Stromal cell of bone marrow (primary cell): ENCODE results near the gene ELP4.
"Not testable (repeated sequence)": the region's sequence is repeated elsewhere in the genome, so short reads cannot be mapped to it uniquely, and the experiment has no call there.

Experiments used
- DNase-seq: peaks from one replicate; pipeline ENCODE4 v3.0.0-alpha.2; 2012; ENCODE audit warnings: low read depth

ELP4 gene

DNA sequence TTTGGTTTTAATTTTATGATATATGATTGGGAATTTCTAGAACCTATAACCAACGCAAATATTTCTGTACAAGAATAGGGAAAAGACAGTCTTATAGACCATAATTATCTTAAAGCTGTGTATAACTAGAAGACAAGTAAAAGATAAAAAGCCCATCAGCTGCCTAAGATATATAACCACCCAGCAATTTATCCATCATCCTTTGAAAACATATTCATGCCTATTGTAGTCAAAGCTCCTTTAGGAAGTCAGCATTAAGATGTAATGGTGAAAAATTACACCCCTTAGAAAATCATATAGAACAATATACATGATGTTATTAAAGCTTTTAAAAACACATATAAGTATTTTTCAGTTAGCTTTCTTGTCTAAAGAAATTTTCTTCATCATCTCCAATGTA is 46.4 kb downstream of the ELP4 start:
- DNase-seq = no peak

DNA sequence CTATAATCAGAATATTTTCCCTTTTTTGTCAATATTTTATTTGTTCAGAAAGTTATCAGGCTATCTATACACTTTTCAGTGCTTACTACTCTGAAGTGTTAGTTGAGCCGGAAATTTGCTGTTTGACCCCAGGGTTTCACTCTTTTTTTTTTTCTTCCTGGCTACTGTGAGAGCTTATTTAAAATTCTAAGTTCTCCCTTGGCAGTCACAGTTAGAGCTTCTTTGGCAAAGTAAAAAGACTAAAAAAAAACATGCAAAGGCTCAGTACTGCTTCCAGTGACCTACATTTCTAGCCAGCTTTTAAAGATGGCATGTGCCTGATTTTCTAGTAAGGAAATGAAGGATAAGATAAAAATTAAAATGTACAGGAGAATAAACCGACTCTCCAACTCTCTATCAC is 48.4 kb downstream of the ELP4 start:
- peak; percentile 1 for DNase-seq

DNA sequence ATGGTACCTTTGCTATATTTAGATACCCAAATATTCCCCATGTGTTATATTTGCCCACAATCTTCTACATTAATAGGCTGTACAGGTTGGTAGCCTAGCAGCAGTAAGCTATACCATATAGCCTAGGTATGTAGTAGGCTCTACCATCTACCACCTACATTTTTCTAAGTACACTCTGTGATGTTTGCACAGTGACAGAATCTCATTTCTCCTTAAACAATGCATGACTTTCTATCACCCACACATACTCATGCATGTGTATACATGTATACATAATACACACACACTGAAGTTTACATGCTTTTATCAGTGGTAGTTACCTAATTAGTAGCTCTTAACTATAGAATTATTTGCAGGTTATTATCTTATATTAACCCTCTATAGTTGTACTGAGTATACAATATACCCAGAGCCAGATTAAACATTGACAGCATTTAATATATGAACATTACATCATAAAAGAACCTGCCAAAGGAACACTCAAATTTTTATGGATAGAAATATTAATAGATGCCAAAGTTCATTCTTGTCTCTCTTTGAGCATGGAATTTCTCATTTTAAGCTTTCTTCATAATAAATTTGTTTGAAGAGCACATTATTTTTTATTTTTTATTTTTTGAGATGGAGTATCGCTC is 51.4 kb downstream of the ELP4 start:
- DNase-seq = no peak

DNA sequence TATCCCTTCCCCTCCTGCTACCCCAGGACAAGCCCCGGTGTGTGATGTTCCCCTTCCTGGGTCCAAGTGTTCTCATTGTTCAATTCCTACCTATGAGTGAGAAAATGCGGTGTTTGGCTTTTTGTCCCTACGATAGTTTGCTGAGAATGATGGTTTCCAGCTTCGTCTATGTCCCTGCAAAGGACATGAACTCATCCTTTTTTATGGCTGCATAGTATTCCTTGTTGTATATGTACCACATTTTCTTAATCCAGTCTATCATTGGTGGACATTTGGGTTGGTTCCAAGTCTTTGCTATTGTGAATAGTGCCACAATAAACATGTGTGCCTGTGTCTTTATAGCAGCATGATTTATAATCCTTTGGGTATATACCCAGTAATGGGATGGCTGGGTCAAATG is 55.0 kb downstream of the ELP4 start:
- not testable (repeated sequence) for DNase-seq

DNA sequence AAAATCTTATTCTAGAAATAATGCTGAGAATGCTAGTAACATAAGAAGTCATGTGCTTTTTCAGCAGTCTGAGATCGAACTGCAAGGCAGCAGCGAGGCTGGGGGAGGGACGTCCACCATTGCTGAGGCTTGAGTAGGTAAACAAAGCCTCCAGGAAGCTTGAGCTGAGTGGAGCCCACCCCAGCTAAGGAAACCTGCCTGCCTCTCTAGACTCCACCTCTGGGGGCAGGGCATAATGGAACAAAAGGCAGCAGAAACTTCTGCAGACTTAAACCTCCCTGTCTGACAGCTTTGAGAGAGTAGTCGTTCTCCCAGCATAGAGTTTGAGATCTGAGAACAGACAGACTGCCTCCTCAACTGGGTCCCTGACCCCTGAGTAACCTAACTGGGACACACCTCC is 64.6 kb downstream of the ELP4 start:
- DNase-seq = not testable (repeated sequence)

DNA sequence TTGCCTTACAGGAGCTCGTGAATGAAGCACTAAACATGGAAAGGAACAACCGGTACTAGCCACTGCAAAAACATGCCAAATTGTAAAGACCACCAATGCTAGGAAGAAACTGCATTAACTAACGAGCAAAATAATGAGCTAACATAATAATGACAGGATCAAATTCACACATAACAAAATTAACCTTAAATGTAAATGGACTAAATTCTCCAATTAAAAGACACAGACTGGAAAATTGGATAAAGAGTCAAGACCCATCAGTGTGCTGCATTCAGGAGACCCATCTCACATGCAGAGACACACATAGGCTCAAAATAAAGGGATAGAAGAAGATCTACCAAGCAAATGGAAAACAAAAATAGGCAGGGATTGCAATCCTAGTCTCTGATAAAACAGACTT is 66.2 kb downstream of the ELP4 start:
- DNase-seq = not testable (repeated sequence)

DNA sequence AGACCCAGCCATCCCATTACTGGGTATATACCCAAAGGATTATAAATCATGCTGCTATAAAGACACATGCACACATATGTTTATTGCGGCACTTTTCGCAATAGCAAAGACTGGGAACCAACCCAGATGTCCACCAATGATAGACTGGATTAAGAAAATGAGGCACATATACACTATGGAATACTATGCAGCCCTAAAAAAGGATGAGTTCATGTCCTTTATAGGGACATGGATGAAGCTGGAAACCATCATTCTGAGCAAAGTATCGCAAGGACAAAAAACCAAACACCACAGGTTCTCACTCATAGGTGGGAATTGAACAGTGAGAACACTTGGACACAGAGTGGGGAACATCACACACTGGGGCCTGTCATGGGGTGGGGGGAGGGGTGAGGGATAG is 69.8 kb downstream of the ELP4 start:
- DNase-seq = not testable (repeated sequence)

DNA sequence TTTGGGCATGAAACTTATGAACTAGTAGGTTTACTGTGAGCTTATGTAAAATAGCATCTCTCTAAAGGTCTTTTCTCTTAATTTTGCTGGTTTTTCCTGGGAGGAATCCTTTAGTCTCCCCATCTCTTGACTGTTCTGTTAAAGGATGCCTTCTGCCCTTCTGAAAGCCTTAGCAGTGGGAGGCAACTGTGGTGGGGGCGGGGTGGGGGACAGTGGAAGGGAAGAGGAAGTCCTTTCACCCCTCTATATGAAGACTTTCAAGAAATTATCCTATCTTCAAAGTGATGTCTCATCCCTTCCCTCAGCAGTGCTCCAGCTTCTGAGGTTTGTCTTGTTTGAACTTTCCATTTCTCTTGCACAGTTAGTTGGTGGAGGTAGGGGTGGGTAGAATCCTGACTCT is 73.1 kb downstream of the ELP4 start:
- no peak for DNase-seq

DNA sequence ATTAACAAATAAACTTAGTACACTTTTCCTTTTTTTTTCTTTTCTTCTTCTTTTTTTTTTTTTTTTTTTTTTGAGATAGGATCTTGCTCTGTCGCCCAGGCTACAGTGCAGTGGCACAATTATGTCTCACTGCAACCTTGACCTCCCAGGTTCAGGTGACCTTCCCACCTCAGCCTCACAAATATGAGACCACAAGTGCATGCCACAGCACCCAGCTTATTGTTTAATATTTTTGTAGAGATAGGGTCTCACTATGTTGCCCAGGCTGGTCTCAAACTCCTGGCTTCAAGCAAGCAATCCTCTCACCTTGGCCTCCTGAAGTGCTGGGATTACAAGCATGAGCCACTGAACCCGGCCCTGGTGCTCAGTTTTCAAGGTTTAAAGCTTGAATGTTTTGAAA is 88.9 kb downstream of the ELP4 start:
- DNase-seq = no peak

DNA sequence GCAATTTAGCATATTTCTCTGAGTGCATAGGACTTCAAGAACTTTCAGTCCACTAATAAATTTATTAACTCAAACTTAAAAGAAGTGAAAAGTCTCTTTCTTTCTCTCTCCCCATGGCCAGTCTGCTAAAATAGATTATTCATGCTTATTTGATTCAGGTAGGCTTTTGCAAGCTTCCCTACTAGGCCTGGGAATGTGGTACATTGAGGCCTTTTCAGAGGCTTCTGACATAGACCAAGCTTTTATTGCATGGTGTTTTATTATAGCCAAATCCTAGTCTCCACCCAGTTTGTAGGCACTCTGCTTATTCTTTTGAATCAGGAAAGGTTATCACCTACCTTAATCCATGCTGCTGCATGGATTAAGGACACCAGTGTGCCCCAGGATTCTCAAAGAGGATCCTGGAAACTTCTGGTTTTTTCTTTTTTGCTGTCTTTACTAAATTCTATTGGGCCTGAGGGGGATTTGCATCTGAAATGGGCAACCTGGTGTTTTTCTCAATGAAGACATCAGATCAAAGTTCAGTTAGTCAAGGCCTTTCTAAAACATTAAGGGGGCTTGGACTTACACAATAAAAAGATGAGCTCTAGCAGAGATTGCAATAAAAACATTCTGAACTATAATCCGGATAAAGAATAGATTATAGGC is 92.2 kb downstream of the ELP4 start:
- no peak for DNase-seq

DNA sequence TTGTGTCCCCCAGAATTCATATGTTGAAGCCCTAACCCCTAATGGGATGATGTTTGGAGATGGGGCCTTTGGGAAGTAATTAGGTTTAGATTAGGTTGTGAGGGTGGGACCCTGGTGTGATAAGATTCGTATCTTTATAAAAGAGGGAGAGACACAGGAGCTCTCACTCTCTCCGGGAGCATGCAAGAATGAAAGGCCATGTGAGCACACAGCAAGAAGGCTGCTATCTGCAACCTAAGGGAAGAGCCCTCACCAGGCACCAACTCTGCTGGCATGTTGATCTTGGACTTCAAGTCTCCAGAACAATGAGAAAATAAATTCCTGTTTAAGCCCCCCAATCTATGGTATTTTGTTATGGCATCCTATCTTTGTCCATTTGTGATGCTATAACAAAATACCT is 97.3 kb downstream of the ELP4 start:
- DNase-seq = no peak

DNA sequence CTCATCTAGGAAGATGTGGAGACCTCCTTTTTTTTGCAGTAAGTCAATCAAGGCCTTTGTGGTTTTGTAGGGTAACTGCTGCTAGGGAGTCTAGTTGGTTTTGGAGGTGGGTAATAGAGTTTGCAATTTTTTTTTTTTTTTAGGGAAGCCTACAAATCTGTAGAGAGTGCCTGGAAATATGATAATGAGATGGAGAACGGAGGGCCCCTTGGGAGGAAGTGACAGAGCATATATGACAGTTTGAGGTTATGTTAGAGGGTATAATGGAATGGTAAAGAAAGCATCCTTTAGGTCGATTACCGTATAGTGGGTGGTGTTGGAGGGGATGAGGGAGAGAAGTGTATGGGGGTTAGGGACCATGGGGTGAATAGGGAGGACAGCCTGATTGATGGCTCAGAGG is 98.3 kb downstream of the ELP4 start:
- DNase-seq = no peak

DNA sequence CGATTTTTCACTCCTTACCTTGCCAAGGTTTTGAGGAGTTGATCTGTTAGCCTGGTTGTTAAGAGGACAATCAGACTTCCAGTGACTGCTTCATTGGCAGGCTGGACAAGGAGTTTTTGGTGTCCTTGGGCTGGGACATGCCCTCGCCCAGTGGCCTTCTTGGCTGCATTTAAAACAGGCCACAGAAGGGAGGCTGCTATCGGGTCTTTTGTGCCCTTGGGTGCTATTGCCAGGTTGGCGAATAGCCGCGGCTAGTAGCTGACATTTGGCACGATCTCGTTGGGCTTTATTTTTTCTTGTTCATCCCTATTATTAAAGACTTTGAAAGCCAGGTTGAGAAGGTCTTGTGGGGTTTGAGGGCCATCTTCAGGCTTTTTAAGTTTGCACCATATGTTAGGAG is 99.4 kb downstream of the ELP4 start:
- no peak for DNase-seq

DNA sequence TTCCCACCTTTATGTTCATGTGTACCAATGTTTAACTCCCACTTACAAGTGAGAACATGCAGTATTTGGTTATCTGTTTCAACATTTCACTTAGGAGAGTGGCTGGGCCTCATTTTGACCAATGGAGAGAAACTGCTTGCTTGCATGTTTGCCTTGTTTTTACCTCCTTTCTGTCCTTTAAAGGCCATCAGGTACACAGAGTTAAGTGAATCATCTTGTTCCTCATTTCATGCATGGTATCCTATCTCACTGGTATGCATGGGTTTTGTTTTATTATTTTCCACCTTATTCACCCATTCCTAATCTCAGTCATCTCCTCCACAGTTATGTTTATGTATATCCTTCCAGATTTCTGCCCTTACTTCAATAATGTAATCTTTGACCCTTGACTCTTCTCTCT is 101.0 kb downstream of the ELP4 start:
- DNase-seq = no peak

DNA sequence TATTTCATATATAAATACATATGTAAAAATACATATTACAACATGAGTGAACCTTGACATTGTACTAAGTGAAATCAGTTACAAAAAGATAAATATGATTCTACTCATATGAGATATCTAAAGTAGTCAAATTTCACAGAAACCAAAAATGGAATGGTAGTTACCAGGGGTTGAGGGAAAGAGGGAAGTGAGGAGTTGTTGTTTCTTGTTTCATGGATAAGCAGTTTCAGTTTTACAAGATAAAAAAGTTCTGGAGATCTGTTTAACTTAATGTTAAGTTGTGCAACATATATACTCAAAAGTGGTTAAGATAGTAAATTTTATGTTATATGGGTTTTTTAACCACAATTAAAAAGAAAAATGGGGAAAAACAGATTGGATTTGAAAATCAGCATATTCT is 107.7 kb downstream of the ELP4 start:
- no peak for DNase-seq

DNA sequence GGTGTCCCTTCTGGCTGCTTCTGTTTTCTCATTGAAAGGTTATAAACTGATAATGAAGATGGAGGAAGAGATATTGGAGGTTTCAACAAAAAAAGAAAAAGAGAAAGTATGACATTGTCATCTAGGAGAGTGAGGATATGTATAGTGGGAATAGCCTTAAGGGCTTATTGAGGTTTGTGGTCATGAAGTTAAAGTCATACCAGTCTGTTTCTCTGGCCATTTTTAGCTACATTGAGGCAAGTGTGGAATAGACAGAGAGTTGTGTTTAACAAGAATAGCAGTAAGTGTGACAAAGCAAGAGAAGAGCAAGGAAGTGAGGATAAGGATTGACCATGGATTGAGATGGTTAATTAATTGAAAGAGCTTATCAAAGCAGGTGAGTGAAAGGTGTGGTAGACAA is 110.4 kb downstream of the ELP4 start:
- DNase-seq = no peak

DNA sequence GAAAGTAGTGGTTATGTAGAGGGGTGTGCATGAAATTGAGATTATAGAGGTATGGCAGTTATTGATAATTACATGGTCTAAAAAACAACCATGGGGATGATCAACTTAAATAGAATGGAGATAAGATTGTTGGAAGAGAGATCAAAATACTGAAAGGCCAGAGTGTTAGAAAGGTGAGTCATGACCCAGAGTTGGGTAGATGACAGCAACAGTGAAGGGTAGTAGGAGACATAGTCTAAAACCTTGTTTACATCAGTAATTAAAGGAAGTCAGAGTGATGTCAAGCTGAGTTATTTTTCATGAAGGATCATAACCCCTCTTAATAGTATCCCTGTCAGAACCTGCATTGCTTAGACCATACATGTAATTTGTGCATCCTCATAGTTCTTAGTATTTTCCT is 110.9 kb downstream of the ELP4 start:
- no peak for DNase-seq

DNA sequence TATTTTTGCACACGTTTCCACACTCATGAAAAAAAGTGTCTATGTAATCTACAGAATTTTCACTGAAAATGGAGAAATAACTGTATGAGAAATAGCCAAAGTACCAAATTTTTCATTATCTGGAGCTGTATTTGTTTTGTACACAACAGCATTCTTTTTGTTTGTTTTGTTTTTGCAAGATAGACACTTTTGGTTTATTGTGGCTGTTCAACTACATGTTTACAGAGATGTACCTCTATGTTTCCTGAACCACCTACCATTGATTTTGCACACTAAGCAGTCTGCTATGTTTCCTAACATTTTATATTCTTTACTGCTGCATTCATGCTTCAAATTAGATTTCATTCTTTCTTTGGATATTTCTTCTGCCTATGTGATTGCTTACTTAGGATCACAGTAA is 116.3 kb downstream of the ELP4 start:
- no peak for DNase-seq

DNA sequence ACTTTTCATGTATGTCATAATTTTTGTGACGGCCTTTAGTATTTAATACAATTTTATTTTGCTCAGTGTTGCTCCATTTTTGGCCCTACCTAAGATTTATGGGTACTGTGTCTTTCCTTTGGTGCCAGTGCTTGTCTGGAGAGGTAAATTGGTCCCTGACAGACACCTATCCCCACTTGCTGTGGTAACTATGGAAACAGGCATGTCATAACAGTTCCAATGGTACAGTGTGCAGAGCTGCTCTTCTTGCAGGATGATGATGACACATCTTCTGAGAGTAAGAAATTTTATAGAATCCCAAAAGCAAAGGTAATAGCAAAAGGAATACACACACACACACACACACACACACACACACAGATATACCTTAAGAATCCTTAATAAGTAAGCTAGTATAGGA is 118.5 kb downstream of the ELP4 start:
- no peak for DNase-seq

DNA sequence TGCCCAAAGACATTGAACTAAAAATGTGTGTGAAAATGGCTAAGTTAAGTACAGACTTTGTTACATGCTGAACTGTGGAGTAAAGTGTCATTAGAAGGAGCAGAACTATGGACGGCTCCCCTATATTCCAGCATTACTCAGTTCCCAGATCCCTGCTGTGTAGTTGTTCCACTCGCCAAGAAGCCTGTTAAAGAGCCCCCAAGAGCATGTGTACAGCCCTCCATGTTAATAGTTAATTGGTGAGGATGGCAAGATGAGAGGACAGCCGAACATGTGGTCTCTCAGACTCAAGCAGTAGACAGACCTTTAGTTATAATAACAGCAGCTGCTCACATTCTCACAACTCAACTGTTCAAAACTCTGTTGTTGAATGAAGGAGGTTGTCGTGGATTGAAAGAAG is 127.4 kb downstream of the ELP4 start:
- DNase-seq = no peak

DNA sequence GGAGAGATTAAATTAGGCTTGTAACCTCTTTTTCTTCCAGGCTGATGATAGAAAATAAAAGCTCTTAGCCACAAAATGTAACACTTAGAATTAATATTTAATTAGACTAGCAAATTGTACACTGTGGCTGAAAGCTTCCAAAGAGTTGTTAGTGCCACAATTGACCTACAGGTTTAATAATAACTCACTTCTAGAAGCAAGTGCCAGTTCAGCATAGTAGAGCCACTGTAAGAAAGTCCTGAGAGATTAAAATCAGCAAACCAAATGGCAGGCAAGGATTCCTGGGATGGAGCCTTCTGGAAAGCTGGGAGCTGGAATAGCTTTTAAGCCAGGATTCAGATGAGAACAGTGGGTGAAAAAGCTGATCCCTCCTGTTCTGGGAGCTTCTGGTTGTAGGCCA is 131.0 kb downstream of the ELP4 start:
- no peak for DNase-seq

DNA sequence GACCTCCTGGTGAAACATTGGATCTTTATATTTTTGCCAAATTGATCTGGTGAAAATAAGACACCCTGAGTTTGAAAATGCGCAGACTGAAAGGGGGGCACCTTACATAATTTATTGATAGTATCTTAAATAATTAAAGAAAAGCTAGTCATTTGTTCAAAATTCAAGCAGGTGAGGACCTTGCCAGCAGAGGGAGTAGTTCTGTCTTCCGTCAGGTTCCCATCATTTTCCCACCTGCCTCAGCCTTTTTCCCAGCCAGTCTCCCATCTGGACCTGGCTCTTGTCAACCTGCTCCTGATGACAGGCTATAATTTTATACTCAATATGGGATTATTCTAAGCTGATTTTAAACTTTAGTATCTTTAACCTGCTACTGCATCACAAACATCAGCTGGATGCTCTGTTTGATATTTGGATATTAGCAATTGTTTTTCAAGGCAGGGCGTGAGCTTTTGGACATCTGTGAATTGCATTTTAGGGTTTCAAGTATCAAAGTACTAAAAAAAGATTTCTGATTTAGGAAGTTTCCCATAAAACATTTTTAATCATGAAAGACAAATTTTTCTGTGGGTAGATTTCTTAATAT is 132.0 kb downstream of the ELP4 start:
- DNase-seq = no peak

DNA sequence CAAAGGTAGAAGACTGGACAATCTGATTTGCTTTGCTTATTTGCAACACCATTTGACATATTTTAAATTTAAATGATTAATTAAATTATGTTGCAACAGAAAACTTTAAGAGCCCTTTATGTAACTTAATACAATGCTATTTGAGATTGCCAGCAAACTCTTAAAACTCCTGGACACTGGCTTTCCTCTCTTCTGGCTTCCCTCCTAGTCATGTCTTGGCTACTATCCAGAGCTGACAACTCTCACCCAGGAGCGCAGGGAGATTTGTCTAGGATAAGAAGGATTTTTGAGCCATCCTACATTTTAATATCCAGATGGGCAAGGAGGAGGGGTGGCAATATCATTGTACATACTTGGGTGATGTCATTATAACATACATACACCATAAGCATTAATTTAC is 134.3 kb downstream of the ELP4 start:
- peak; percentile 12 for DNase-seq

DNA sequence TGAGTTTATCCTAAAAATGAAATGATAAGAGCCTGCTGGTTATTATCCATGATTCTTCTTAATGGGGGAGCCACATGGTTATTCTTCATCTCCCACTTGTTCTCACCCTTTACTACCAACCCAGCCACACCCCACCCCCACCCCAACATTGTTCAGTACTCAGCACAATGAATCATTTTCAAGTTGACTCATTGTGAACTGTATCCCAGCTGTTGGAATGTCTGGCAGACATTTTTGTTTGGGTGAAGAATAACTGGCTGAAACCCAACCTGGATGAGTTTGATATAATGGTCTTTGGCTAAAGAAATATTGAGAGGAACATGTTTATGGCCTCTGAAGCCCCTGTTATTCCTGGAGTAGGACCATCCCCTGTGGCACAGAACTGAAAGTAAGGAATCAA is 136.2 kb downstream of the ELP4 start:
- peak; percentile 83 for DNase-seq
